ENCODE measurements around the gene TYMS. TPM values are rescaled to one million over a fixed set of nuclear protein-coding genes. Genes with fewer than 3 reads are reported as not detected.
A peak's percentile ranks its signal among the peaks of the same experiment; 100 is the strongest.

The TYMS gene
- total and polyA plus RNA-seq, 9 of the 15 experiments (the other 6 are each of a cell fraction or from before 2014, with no cell fraction given): 69.1 to 409 (median 175) TPM

- TF ChIP-seq, protein P1, sequence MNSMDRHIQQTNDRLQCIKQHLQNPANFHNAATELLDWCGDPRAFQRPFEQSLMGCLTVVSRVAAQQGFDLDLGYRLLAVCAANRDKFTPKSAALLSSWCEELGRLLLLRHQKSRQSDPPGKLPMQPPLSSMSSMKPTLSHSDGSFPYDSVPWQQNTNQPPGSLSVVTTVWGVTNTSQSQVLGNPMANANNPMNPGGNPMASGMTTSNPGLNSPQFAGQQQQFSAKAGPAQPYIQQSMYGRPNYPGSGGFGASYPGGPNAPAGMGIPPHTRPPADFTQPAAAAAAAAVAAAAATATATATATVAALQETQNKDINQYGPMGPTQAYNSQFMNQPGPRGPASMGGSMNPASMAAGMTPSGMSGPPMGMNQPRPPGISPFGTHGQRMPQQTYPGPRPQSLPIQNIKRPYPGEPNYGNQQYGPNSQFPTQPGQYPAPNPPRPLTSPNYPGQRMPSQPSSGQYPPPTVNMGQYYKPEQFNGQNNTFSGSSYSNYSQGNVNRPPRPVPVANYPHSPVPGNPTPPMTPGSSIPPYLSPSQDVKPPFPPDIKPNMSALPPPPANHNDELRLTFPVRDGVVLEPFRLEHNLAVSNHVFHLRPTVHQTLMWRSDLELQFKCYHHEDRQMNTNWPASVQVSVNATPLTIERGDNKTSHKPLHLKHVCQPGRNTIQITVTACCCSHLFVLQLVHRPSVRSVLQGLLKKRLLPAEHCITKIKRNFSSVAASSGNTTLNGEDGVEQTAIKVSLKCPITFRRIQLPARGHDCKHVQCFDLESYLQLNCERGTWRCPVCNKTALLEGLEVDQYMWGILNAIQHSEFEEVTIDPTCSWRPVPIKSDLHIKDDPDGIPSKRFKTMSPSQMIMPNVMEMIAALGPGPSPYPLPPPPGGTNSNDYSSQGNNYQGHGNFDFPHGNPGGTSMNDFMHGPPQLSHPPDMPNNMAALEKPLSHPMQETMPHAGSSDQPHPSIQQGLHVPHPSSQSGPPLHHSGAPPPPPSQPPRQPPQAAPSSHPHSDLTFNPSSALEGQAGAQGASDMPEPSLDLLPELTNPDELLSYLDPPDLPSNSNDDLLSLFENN (IDR thresholded peaks at IDR 0.05; ENCODE audit: low read depth in 2 of 2, low read length in 2 of 2): no peak
- no peak for TF ChIP-seq SIN3B (IDR thresholded peaks at IDR 0.05; ENCODE audit: low read depth)
- no peak for TF ChIP-seq SRSF9 (IDR thresholded peaks at IDR 0.05; ENCODE audit: borderline replicate concordance, low read depth, low read length)
- no peak for TF ChIP-seq ZNF124 (CRISPR knock-in tag; IDR thresholded peaks at IDR 0.05)
- no peak for TF ChIP-seq BRD4 (IDR thresholded peaks at IDR 0.05)
- 0 out of 2 replicates have a peak, but pooled peaks have one; percentile 33 for TF ChIP-seq ZBTB1 (CRISPR knock-in tag; IDR thresholded peaks at IDR 0.05; ENCODE audit: borderline replicate concordance, low read depth)
- TF ChIP-seq CHD1 (IDR thresholded peaks at IDR 0.05; ENCODE audit: low read length): no peak
- TF ChIP-seq, protein P2, sequence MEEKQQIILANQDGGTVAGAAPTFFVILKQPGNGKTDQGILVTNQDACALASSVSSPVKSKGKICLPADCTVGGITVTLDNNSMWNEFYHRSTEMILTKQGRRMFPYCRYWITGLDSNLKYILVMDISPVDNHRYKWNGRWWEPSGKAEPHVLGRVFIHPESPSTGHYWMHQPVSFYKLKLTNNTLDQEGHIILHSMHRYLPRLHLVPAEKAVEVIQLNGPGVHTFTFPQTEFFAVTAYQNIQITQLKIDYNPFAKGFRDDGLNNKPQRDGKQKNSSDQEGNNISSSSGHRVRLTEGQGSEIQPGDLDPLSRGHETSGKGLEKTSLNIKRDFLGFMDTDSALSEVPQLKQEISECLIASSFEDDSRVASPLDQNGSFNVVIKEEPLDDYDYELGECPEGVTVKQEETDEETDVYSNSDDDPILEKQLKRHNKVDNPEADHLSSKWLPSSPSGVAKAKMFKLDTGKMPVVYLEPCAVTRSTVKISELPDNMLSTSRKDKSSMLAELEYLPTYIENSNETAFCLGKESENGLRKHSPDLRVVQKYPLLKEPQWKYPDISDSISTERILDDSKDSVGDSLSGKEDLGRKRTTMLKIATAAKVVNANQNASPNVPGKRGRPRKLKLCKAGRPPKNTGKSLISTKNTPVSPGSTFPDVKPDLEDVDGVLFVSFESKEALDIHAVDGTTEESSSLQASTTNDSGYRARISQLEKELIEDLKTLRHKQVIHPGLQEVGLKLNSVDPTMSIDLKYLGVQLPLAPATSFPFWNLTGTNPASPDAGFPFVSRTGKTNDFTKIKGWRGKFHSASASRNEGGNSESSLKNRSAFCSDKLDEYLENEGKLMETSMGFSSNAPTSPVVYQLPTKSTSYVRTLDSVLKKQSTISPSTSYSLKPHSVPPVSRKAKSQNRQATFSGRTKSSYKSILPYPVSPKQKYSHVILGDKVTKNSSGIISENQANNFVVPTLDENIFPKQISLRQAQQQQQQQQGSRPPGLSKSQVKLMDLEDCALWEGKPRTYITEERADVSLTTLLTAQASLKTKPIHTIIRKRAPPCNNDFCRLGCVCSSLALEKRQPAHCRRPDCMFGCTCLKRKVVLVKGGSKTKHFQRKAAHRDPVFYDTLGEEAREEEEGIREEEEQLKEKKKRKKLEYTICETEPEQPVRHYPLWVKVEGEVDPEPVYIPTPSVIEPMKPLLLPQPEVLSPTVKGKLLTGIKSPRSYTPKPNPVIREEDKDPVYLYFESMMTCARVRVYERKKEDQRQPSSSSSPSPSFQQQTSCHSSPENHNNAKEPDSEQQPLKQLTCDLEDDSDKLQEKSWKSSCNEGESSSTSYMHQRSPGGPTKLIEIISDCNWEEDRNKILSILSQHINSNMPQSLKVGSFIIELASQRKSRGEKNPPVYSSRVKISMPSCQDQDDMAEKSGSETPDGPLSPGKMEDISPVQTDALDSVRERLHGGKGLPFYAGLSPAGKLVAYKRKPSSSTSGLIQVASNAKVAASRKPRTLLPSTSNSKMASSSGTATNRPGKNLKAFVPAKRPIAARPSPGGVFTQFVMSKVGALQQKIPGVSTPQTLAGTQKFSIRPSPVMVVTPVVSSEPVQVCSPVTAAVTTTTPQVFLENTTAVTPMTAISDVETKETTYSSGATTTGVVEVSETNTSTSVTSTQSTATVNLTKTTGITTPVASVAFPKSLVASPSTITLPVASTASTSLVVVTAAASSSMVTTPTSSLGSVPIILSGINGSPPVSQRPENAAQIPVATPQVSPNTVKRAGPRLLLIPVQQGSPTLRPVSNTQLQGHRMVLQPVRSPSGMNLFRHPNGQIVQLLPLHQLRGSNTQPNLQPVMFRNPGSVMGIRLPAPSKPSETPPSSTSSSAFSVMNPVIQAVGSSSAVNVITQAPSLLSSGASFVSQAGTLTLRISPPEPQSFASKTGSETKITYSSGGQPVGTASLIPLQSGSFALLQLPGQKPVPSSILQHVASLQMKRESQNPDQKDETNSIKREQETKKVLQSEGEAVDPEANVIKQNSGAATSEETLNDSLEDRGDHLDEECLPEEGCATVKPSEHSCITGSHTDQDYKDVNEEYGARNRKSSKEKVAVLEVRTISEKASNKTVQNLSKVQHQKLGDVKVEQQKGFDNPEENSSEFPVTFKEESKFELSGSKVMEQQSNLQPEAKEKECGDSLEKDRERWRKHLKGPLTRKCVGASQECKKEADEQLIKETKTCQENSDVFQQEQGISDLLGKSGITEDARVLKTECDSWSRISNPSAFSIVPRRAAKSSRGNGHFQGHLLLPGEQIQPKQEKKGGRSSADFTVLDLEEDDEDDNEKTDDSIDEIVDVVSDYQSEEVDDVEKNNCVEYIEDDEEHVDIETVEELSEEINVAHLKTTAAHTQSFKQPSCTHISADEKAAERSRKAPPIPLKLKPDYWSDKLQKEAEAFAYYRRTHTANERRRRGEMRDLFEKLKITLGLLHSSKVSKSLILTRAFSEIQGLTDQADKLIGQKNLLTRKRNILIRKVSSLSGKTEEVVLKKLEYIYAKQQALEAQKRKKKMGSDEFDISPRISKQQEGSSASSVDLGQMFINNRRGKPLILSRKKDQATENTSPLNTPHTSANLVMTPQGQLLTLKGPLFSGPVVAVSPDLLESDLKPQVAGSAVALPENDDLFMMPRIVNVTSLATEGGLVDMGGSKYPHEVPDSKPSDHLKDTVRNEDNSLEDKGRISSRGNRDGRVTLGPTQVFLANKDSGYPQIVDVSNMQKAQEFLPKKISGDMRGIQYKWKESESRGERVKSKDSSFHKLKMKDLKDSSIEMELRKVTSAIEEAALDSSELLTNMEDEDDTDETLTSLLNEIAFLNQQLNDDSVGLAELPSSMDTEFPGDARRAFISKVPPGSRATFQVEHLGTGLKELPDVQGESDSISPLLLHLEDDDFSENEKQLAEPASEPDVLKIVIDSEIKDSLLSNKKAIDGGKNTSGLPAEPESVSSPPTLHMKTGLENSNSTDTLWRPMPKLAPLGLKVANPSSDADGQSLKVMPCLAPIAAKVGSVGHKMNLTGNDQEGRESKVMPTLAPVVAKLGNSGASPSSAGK (IDR thresholded peaks at IDR 0.05): no peak
- no peak for TF ChIP-seq ZNF175 (CRISPR knock-in tag; IDR thresholded peaks at IDR 0.05; ENCODE audit: low read depth)
- TF ChIP-seq, protein P3, sequence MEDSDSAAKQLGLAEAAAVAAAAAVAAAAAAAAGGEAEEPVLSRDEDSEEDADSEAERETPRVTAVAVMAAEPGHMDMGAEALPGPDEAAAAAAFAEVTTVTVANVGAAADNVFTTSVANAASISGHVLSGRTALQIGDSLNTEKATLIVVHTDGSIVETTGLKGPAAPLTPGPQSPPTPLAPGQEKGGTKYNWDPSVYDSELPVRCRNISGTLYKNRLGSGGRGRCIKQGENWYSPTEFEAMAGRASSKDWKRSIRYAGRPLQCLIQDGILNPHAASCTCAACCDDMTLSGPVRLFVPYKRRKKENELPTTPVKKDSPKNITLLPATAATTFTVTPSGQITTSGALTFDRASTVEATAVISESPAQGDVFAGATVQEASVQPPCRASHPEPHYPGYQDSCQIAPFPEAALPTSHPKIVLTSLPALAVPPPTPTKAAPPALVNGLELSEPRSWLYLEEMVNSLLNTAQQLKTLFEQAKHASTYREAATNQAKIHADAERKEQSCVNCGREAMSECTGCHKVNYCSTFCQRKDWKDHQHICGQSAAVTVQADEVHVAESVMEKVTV (CRISPR knock-in tag; IDR thresholded peaks at IDR 0.05): no peak
- no peak for TF ChIP-seq TAF7 (tag; IDR thresholded peaks at IDR 0.05)
- TF ChIP-seq CHCHD3 (CRISPR knock-in tag; IDR thresholded peaks at IDR 0.05): no peak
Observed at GRCh38 chr18:650428-650858, 7.0 kb upstream of the TYMS start (continued).
